HepG2 (cell line): Measurements from ENCODE around the gene GH2. TPM values are rescaled to one million over a fixed set of nuclear protein-coding genes. Genes with fewer than 3 reads are reported as not detected.

Source experiments
- AKAP8 ChIP-seq: sonication (generic); formaldehyde crosslinking; IDR thresholded peaks from 2 replicates; pipeline ENCODE4 v1.5.1; 2020; ENCODE audit warnings: mild to moderate bottlenecking, missing genetic modification reagents
- ESRRA ChIP-seq: sonication (generic); formaldehyde crosslinking; IDR thresholded peaks from 2 replicates; pipeline ENCODE4 v1.5.1; 2020; ENCODE audit warnings: mild to moderate bottlenecking, low read depth, missing genetic modification reagents
- ETV6 ChIP-seq: sonication (generic); formaldehyde crosslinking; conservative IDR thresholded peaks from 2 replicates; pipeline ENCODE4 v1.4.0; 2020; ENCODE audit warnings: missing genetic modification reagents
- HES4 ChIP-seq: sonication (generic); formaldehyde crosslinking; IDR thresholded peaks from 2 replicates; pipeline ENCODE4 v1.9.0; 2021; ENCODE audit warnings: mild to moderate bottlenecking, missing genetic modification reagents, borderline replicate concordance
- JUND ChIP-seq: sonication (generic); formaldehyde crosslinking; IDR thresholded peaks from 2 replicates; pipeline ENCODE4 v1.8.0; 2022; ENCODE audit warnings: mild to moderate bottlenecking, missing genetic modification reagents
- RBM39 ChIP-seq: fragments of 200-400 bp; formaldehyde crosslinking; IDR thresholded peaks from one replicate; pipeline ENCODE4 v1.6.1; 2018; ENCODE audit warnings: antibody characterized with exemption, mild to moderate bottlenecking, low read depth, low read length; ENCODE audit not compliant: poor library complexity, severe bottlenecking
- RXRB ChIP-seq: IDR thresholded peaks from 2 replicates; pipeline ENCODE4 v1.6.1; 2016; ENCODE audit warnings: borderline replicate concordance, missing genetic modification reagents, missing compliant biosample characterization
- TEAD2 ChIP-seq: sonication (generic); formaldehyde crosslinking; IDR thresholded peaks from 2 replicates; pipeline ENCODE4 v1.9.0; 2021; ENCODE audit warnings: missing genetic modification reagents
- ZBTB14 ChIP-seq: sonication (generic); formaldehyde crosslinking; IDR thresholded peaks from 2 replicates; pipeline ENCODE4 v1.4.0; 2020; ENCODE audit warnings: missing genetic modification reagents
- ZBTB26 ChIP-seq: IDR thresholded peaks from 2 replicates; pipeline ENCODE4 v1.6.1; 2016; ENCODE audit warnings: missing compliant biosample characterization, missing genetic modification reagents, borderline replicate concordance
- ZKSCAN8 ChIP-seq: IDR thresholded peaks from 2 replicates; pipeline ENCODE4 v1.6.1; 2016; ENCODE audit warnings: borderline replicate concordance, missing genetic modification reagents, missing compliant biosample characterization
- ZNF17 ChIP-seq: sonication (generic); formaldehyde crosslinking; IDR thresholded peaks from 2 replicates; pipeline ENCODE4 v1.5.0; 2020; ENCODE audit warnings: mild to moderate bottlenecking, missing genetic modification reagents
- ZNF263 ChIP-seq: sonication (generic); formaldehyde crosslinking; IDR thresholded peaks from 2 replicates; pipeline ENCODE4 v1.4.0; 2020; ENCODE audit warnings: missing genetic modification reagents
- ZNF3 ChIP-seq: IDR thresholded peaks from 2 replicates; pipeline ENCODE4 v1.7.0; 2017; ENCODE audit warnings: inconsistent platforms
- ZNF512 ChIP-seq: sonication (generic); formaldehyde crosslinking; IDR thresholded peaks from 2 replicates; pipeline ENCODE4 v1.4.0; 2020; ENCODE audit warnings: mild to moderate bottlenecking, missing genetic modification reagents
- ZNF546 ChIP-seq: sonication (generic); formaldehyde crosslinking; conservative IDR thresholded peaks from 2 replicates; pipeline ENCODE4 v1.8.1; 2023; ENCODE audit warnings: mild to moderate bottlenecking, missing genetic modification reagents
- ZNF660 ChIP-seq: sonication (generic); formaldehyde crosslinking; IDR thresholded peaks from 2 replicates; pipeline ENCODE4 v1.5.1; 2020; ENCODE audit warnings: mild to moderate bottlenecking, low read depth, missing genetic modification reagents, borderline replicate concordance
- polyA plus RNA-seq, 8 experiments: library from polyadenylated mRNA; depleted of rRNA in 3 of 8; stranded (reverse) in 7 of 8; unstranded in 1 of 8; fragments of >200 nt; fragmentation: Illumina TruSeq in 4 of 8; extraction: Trizol in 4 of 8; gene quantifications; 2 replicates each; pipeline versions ENCODE4 v1.2.1 to v1.2.3, GENCODE V29; 2011 to 2016; ENCODE audit warnings: low read depth in 4 of 8, missing spikeins in 1 of 8, mixed read lengths in 1 of 8; ENCODE audit not compliant: insufficient read depth in 1 of 8
- total RNA-seq, 5 experiments: library from RNA; depleted of rRNA; stranded (reverse); fragments of >200 nt; fragmentation: Illumina TruSeq; extraction: Trizol; gene quantifications; 2 replicates each; pipeline ENCODE4 v1.2.3, GENCODE V29; 2016; ENCODE audit warnings: low read depth in 1 of 5
- TF ChIP-seq, protein P1 (sequence below): sonication (generic); formaldehyde crosslinking; IDR thresholded peaks from 2 replicates; pipeline ENCODE4 v1.4.0; 2020; ENCODE audit warnings: mild to moderate bottlenecking, missing genetic modification reagents
- TF ChIP-seq, protein P2 (sequence below): sonication (generic); formaldehyde crosslinking; IDR thresholded peaks from 2 replicates; pipeline ENCODE4 v1.4.0; 2020; ENCODE audit warnings: missing genetic modification reagents
- TF ChIP-seq, protein P3 (sequence below): sonication (generic); formaldehyde crosslinking; IDR thresholded peaks from 2 replicates; pipeline ENCODE4 v1.9.0; 2021; ENCODE audit warnings: missing genetic modification reagents, borderline replicate concordance
- TF ChIP-seq, protein P4 (sequence below): sonication (generic); formaldehyde crosslinking; IDR thresholded peaks from 2 replicates; pipeline ENCODE4 v1.4.0; 2020; ENCODE audit warnings: missing genetic modification reagents

GH2 gene
- total and polyA plus RNA-seq, 2 of the 13 experiments (the other 11 are each of a cell fraction or from before 2014, with no cell fraction given) = not detected

GRCh38 chr17:63854709-63855108, 27.0 kb downstream of the GH2 start (continued):
- TF ChIP-seq HES4 = no peak
- TF ChIP-seq TEAD2 (CRISPR knock-in tag) = no peak
- TF ChIP-seq, protein P1, sequence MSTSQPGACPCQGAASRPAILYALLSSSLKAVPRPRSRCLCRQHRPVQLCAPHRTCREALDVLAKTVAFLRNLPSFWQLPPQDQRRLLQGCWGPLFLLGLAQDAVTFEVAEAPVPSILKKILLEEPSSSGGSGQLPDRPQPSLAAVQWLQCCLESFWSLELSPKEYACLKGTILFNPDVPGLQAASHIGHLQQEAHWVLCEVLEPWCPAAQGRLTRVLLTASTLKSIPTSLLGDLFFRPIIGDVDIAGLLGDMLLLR (CRISPR knock-in tag) = no peak
- no peak; the same call in 1 of the 2 replicates for TF ChIP-seq ZNF263 (CRISPR knock-in tag)
- TF ChIP-seq, protein P2, sequence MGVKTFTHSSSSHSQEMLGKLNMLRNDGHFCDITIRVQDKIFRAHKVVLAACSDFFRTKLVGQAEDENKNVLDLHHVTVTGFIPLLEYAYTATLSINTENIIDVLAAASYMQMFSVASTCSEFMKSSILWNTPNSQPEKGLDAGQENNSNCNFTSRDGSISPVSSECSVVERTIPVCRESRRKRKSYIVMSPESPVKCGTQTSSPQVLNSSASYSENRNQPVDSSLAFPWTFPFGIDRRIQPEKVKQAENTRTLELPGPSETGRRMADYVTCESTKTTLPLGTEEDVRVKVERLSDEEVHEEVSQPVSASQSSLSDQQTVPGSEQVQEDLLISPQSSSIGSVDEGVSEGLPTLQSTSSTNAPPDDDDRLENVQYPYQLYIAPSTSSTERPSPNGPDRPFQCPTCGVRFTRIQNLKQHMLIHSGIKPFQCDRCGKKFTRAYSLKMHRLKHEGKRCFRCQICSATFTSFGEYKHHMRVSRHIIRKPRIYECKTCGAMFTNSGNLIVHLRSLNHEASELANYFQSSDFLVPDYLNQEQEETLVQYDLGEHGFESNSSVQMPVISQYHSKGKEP (CRISPR knock-in tag) = no peak
- no peak for TF ChIP-seq AKAP8 (CRISPR knock-in tag)
- no peak for TF ChIP-seq ZNF512 (CRISPR knock-in tag)
- no peak for TF ChIP-seq ZNF546
- peak; percentile 67; the same call in 1 of the 2 replicates for TF ChIP-seq RXRB (CRISPR knock-in tag)
- peak; percentile 75; the same call in 1 of the 2 replicates for TF ChIP-seq ESRRA
- no peak for TF ChIP-seq JUND (CRISPR knock-in tag)
- no peak for TF ChIP-seq ZNF660 (CRISPR knock-in tag)
- no peak for TF ChIP-seq ZNF17 (CRISPR knock-in tag)
- no peak for TF ChIP-seq ZBTB14 (CRISPR knock-in tag)
- TF ChIP-seq, protein P3, sequence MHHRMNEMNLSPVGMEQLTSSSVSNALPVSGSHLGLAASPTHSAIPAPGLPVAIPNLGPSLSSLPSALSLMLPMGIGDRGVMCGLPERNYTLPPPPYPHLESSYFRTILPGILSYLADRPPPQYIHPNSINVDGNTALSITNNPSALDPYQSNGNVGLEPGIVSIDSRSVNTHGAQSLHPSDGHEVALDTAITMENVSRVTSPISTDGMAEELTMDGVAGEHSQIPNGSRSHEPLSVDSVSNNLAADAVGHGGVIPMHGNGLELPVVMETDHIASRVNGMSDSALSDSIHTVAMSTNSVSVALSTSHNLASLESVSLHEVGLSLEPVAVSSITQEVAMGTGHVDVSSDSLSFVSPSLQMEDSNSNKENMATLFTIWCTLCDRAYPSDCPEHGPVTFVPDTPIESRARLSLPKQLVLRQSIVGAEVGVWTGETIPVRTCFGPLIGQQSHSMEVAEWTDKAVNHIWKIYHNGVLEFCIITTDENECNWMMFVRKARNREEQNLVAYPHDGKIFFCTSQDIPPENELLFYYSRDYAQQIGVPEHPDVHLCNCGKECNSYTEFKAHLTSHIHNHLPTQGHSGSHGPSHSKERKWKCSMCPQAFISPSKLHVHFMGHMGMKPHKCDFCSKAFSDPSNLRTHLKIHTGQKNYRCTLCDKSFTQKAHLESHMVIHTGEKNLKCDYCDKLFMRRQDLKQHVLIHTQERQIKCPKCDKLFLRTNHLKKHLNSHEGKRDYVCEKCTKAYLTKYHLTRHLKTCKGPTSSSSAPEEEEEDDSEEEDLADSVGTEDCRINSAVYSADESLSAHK (CRISPR knock-in tag) = no peak
- no peak for TF ChIP-seq ZBTB26
- no peak for TF ChIP-seq RBM39
- TF ChIP-seq ZKSCAN8 (CRISPR knock-in tag) = no peak
- TF ChIP-seq, protein P4, sequence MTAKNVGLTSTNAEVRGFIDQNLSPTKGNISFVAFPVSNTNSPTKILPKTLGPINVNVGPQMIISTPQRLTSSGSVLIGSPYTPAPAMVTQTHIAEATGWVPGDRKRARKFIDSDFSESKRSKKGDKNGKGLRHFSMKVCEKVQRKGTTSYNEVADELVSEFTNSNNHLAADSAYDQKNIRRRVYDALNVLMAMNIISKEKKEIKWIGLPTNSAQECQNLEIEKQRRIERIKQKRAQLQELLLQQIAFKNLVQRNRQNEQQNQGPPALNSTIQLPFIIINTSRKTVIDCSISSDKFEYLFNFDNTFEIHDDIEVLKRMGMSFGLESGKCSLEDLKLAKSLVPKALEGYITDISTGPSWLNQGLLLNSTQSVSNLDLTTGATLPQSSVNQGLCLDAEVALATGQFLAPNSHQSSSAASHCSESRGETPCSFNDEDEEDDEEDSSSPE (CRISPR knock-in tag) = no peak
- no peak for TF ChIP-seq ETV6 (CRISPR knock-in tag)
- no peak for TF ChIP-seq ZNF3
